GM19438 (cell line): ENCODE data around the gene CEP350.

ENCODE experiments used
- ATAC-seq: cut with Tn5 transposase; IDR thresholded peaks from one replicate; pipeline ENCODE4 v1.9.1; 2021; ENCODE audit warnings: low read depth; ENCODE audit not compliant: unreplicated experiment

Gene CEP350, protein sequence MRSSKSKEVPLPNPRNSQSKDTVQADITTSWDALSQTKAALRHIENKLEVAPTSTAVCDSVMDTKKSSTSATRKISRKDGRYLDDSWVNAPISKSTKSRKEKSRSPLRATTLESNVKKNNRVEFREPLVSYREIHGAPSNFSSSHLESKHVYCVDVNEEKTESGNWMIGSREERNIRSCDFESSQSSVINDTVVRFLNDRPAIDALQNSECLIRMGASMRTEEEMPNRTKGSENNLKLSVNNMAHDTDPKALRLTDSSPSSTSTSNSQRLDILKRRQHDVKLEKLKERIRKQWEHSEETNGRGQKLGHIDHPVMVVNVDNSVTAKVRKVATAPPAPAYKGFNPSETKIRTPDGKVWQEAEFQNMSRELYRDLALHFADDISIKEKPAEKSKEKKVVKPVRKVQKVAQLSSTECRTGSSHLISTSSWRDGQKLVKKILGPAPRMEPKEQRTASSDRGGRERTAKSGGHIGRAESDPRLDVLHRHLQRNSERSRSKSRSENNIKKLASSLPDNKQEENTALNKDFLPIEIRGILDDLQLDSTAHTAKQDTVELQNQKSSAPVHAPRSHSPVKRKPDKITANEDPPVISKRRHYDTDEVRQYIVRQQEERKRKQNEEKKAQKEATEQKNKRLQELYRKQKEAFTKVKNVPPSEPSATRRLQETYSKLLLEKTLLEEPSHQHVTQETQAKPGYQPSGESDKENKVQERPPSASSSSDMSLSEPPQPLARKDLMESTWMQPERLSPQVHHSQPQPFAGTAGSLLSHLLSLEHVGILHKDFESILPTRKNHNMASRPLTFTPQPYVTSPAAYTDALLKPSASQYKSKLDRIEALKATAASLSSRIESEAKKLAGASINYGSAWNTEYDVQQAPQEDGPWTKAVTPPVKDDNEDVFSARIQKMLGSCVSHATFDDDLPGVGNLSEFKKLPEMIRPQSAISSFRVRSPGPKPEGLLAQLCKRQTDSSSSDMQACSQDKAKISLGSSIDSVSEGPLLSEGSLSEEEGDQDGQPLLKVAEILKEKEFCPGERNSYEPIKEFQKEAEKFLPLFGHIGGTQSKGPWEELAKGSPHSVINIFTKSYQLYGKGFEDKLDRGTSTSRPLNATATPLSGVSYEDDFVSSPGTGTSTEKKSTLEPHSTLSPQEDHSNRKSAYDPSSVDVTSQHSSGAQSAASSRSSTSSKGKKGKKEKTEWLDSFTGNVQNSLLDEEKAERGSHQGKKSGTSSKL (N-terminal part only)

DNA sequence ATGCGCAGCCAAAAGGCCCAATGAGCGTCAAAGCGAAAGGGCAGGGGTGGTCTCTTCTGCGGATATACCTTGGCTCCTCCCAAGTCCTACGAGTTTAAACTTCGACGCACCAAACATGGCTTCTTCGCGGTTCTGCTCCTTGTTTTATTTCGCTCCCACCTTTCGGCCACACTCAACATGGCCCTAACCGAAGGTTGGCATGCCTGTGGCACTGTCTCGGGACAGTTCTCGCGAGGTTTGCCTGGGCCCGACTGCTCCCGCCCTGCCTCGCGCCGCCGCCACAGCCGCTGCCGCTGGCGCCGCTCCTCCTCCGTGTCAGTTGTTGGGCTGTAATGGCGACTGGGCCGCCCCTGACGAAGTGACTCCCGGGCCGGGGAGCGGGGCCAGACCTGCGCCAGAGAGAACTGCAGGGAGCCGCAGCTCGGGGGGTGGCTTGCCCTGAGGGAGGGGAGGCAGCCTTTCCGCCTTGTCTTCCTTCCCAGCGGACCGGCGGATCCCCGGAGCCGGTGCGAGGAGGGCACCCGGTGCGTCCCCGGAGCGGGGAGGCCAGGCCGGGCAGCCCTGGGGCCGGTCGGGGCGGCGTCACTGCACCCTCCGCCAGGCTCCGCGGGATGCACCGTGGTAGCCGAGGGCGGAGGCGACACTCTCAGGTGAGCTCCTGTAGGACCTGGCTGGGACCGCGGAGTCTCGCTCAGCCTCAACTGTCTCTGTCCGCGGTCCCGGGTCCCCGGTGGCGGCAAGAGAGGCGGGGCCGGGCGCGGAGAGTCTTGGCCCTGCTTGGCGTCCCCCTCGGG lies at the start of gene CEP350:
CEP350 (plus strand) TSS at position 318 of the 794 bp plus-strand sequence. CDS start 31,372 bp downstream, outside the sequence.
- ATAC-seq = peak; percentile 90

DNA sequence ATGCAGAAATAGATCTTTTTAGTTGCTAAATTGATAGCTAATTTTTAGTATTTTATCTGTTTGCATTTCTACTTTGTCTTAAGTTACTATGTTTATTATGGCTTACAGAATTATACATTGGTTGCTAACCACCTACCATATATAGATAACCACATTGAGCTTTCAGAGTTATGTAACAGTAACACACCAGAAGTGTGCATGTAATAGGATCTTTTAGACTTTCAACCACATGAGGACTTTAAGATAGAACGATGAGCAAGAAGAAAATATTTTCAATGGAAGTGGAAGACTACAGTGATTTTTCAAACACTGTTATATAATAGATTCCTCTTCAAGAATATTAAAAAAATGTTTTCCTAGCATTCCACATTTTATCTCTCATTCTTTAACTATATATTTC lies 43.7 kb upstream of the CEP350 start:
- no peak for ATAC-seq

DNA sequence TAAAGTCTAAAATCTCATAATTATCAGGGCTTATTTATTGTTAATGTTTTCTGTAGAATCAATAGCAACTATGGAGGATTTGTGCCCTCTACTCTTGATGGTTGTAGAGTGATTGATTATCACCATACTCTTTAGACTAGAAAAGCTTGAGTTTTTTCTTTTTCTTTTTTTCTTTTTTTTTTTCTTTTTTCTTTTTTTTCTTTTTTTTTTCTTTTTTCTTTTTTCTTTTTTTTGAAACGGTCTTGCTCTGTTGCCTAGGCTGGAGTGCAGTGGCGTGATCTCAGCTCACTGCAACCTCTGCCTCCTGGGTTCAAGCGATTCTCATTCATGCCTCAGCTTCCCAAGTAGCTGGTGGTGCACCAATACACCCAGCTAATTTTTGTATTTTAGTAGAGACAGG lies 42.8 kb upstream of the CEP350 start:
- ATAC-seq = no peak

- no peak for ATAC-seq
Measured at GRCh38 chr1:179917601-179918429, 36.8 kb upstream of the CEP350 start.

DNA sequence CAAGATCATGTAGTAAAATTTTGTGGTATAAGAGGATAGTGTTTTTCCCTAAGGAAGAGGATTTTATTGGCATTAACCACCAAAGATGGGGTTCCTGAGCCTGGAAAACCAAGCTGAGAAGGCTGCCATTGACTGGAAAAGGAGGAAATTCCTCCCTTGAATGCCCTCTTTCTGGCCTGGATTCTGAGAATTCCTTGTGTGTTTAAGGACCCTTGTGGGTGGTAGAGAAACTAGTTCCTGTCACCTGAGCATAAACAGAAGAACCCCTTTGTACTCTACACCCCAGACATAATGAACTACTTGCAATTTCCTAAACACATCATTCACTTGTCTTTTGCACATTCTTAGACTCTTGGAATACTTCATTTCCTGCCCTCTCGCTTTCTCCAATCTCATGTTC lies 33.1 kb upstream of the CEP350 start:
- ATAC-seq = no peak

DNA sequence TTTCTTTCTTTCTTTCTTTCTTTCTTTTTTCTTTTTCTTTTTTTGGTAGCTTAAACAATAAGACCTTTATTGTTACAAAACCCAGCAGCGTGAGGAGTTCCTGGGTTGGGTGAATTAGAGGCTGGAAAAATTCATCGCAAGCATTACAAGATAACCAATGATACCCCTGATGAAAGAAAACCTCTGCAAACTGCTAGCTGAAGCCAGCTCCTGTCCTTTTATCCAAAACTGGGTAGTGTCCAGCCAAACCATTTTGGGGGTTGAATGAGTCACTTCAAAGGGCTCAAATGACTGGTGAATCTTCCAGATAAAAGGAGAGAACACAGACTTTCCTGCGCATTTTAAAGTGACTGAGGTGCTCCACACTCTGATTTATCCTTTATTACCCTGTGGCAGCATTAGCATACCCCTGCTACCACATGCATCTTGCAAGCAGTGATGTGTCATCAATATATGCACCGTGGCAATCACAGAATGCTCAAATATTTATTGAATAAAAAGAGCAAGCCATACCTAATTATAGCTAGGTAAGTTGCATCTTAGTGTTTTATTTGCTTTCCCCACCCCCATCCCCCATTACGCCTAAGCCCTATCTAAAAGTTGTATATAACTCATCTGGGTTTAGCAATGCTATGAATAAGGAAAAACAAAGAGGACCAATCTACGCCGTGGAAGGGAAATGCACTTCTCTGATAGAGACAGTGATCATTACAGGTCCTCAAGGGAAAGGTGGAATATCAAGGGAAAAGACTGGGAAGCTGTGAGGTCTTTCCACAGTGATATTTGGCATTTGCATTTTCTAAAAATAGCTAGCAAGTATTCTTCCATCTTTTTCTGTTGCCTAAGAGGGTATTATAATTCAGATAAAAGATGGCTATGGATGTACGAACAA lies 32.4 kb upstream of the CEP350 start:
- ATAC-seq = no peak

- no peak for ATAC-seq
Measured at GRCh38 chr1:179923029-179923428, 31.6 kb upstream of the CEP350 start.

- ATAC-seq = no peak
Measured at GRCh38 chr1:179924268-179924667, 30.3 kb upstream of the CEP350 start.

GRCh38 chr1:179925302-179925701 lies 29.3 kb upstream of the CEP350 start:
- no peak for ATAC-seq

DNA sequence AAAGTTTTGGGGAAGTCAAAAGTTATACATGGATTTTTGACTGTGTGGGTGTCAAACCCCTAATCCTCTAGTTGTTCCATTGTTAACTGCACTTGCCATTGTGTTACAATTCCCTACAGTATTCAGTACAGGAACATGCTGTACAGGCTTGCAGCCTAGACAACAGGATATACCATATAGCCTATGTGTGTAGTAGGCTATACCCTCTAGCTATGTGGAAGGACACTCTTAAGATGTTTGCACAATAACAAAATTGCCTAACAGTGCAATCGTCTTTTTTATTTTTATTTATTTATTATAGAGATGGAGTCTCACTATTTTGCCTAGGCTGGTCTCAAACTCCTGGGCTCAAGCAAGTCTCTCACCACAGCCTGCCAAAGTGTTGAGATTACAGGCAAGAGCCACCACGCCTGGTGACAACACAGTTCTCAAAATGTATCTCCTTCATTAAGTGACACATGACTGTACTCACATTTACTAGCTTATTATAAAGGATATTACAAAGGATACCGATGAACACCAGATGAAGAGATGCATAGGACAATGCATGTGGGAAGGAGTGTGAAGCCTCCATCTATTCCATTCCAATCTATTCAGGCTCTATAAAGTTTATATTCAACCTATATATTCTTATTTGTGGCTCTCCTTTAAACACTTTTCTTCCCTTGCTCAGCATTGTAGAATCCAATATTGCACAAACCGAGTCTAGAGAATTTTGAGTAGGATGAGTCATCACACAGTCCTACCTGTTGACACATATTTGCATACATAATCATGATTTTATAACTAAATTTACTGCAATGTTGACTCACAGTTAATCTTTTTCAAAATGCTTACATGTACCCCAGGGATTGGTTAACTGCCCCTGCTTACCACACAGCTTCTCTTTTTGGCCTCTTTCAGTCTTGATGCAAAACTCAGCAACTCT lies 28.4 kb upstream of the CEP350 start:
- ATAC-seq = no peak

DNA sequence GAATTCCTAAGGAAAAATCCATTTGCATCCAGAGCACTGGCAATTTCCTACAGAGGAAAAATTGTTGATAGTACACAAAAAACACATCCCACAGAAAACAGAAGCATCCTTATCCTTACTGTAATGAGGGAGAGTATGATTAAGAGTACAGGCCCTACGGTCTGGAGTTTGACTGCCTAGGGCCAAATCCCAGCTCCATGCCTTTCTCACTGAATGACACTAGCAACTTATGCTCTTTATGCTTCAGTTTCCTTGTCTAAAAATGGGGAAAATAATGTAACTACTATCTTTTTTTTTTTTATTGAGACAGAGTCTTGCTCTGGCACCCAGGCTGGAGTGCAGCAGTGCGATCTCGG lies 27.8 kb upstream of the CEP350 start:
- ATAC-seq = no peak

DNA sequence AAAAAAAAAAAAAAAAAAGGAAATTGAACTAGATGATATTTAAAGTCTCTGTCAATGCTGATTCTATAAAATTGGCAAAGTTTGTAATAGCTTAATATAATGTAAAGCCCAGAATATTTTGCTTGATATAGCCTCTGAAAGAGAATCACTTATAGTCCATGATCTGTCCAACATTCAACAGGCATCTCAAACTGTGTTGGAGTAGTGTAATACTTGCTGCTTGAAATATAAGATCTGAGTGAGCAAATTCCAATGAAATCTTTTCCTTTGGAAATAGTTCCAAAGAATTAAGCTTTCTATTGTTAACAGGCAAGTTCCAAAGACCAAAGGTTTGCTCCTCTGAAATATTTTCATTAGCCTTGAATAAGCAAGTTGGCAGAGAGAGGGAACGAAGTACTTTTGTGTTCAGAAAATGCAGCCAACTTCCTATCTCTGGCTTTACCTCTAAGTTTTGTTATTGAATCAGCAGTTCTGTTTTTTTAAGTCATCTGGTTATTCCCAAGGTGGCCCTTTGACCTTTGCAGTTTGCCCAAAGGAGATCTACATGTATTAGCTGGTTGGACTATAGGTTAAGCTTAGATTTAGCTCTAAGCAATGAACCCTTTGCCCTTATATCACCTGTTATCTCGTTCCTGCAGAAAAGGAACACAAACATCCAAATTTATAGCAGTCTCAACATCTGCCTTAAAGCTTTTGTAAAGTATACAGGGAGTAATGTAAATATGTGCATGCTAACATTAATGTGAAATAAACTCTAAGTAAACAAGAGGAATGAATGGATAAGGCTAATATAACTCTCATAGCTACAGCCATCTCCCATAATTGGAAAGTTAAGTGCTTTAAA lies 24.4 kb upstream of the CEP350 start:
- no peak for ATAC-seq

- ATAC-seq = no peak
Measured at GRCh38 chr1:179930867-179931266, 23.7 kb upstream of the CEP350 start.

- ATAC-seq = no peak
Measured at GRCh38 chr1:179933219-179933618, 21.4 kb upstream of the CEP350 start.

DNA sequence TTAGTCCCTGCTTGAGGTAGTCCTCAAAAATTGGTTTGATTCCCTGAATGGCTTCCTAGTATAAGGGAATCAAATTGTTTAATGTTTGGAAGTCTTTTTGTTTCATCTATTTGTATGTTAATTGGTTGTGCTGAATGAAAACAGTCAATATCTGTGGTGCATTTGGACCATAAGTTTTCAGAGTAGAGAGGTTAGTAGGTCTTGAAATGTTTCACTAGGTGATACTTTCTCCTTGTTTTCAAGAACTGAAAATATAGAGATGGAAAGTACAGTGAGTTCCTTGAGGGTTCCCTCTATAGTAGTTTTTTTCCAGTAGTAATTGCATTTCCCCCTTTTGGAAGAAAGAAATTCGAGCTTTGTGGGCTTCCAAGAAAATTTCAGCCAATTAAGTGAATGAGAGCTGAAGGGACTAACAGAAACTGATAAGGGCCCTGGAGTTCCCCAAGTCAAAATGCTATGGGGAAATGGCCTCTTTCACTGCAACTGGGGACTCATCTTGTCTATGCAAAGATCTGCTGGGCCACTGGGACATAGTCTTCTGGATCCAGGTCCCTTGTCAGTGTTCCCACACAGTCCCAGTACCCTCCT lies 18.6 kb upstream of the CEP350 start:
- no peak for ATAC-seq

- no peak for ATAC-seq
Measured at GRCh38 chr1:179937668-179938254, 16.8 kb upstream of the CEP350 start.
